OCI-M1 (cell line): Measurements from ENCODE around the gene POLR2M.

Experiments
- DNase-seq: peaks from one replicate; lab custom pipeline; 2025; lab: John Stamatoyannopoulos, UW

The POLR2M gene

DNA sequence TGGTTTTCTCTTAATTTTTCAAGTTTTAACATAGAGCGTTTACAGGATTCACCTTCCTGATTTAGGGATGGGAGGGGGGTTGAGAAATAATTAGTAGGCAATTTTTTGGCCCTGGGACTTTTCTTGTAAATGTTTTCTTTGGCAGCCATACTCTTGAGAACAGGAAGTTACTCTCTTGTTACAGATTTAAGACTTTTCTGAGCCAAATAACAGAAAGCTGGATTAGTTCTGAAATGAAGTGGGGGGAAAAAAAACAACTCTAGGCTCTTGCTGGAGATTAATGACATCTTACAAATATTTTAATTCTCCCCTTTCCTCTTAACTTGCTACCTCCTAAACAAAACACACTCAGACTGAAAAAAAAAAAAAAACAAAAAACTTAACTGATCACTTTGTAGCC, 13.8 kb upstream of the POLR2M start:
- no peak for DNase-seq

GRCh38 chr15:57694279-57694678, 12.2 kb upstream of the POLR2M start:
- no peak for DNase-seq

DNA sequence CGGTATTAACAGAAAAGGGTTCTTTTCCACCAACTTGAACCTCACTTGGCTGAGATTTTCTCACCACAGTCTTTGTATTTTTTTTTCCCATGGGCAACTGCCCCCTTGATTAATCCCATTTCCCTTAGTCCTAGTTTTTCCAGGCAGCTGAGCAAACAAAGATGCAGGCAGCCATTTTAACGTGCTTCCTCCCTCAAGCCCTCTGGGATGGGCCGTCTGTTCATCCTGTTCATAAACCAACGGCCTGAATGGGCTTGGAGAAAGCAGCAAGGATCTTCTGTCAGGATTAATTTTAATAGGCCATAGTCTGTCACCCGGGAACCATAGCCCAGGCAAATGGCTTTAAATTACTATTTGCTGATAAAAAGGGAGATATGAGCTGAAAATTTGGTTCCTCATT, 10.4 kb upstream of the POLR2M start:
- DNase-seq, result no peak

DNA sequence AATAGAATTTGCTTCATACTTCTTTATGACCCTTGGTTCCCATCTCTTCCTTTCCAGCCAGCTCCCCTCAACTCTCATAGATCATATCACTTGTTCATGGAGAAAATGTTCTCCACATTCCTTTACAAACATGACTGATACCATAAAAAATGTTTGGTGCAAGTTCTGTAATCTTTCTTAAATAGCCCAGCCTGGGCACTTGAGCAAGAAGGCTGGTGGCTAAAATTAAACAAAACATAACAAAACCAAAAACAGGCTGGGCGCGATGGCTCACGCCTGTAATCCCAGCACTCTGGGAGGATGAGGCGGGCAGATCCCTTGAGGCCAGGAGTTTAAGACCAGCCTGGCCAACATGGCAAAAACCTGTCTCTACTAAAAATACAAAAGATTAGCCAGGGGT, 8.9 kb upstream of the POLR2M start:
- no peak for DNase-seq

GRCh38 chr15:57698243-57698642, 8.3 kb upstream of the POLR2M start:
- no peak for DNase-seq

- DNase-seq, result no peak
These were observed 7.5 kb upstream of the POLR2M start for GRCh38 chr15:57698991-57699390.

- no peak for DNase-seq
These were observed 3.1 kb upstream of the POLR2M start for GRCh38 chr15:57703387-57703786.

DNA sequence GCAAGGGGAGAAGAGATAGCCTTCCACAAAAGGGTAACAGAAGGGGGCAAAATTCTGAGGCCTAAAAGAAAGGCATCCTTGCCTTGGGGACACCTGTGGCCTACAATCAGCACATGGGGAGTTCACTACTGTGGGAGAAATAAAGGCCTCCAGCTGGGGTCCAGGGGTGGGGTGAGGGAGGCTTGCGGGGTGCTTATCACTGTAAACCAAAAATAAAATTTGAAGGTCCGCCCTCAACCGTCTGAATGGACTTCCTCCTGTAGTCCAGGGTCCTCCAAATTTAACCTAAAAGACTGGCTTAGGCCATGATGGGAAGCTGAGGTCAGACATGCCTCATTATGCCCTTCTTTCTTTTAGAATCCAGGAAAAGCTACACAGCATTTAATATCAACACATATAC, 2.1 kb upstream of the POLR2M start:
- DNase-seq, result no peak

DNA sequence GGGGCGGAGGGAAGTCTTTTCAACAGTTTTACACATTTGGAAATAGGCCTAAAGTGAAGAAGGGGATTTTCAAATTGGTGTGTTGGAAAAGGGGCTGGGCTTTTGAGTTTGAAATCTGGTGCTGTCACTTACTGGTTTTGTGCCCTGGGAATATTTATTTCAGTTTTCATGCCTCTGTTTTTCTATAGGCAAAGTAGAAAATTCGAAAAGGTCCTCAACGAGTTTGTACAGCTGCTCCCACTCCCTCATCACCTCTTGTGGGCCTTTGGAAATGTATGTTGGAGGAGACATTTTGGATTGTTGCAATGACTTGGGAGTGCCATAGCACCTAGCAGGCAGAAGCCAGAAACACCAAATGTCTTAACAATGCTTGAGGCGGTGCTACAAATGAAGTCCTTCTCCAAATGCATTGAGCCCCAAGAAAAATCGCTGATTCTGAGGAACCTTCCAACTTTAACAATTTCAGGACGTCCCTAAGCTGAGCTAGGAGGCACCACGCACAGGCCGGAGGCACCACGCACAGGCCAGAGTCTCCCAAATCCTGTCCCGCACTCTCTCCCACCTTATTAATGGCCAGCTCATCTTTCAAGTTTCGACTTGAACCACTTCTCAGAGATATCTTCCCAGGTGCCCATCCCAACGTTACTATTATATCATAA, 639 bp upstream of the POLR2M start:
- DNase-seq, result no peak

GRCh38 chr15:57708047-57708446, 1.5 kb downstream of the POLR2M start:
- DNase-seq, result peak; percentile 30

GRCh38 chr15:57718309-57718708, 11.8 kb downstream of the POLR2M start:
- no peak for DNase-seq

DNA sequence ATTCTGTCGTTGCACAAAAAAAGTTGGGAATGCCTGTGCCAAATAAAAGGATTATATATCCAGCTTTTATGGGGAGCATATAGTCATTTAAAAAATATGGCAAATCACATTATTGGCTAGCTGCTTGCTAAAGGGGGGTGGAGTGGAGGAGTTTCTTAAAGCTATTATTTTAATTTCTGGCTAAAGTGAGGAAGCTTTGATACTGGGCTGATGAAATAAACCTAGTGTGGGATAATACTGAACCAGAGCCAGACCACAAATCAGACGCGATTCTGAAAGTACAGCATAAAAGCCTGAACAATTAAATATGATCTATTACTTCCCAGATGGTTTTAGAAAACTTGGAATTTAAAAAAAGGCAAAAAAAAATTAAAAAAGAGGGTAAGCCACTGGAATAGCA, 14.4 kb downstream of the POLR2M start:
- no peak for DNase-seq

- no peak for DNase-seq
These were observed 19.9 kb downstream of the POLR2M start for GRCh38 chr15:57726411-57726810.

DNA sequence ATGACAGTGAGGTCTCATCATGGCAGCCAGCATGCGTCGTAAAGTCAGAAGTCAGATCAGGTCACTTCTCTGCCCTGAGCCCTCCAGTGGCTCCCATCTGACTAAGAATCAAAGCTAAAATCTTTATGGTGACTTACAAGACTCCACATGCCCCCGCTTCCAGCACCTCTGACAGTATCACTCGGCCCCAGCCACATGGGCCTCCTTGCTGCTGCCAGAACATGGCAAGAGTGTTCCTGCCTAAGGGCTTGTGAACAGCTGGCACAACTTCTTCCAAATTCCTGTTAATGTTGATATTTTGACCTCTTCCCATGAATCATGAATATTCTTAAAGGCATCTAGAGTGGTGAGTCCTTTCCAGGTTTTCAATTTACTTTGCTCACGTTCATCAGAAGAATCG, 20.5 kb downstream of the POLR2M start:
- no peak for DNase-seq

DNA sequence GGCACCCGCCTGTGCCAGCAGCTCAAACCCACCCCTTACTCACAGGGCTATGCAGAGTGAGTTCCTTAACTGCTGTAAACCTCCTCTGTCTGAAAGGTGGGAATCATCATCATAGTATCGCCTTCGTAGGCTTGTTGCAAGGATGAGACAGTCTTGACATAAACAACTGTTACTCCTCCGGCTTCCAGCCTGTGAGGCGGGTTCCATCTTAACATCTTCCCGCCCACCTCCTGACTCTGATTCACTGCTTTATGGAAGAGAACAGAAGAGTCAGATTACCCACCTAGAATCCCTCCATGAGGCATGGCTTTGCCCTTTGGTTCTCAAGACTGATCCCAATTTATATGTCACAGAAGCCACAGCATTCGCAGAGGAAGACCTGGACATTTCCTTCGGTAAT, 21.9 kb downstream of the POLR2M start:
- no peak for DNase-seq

DNA sequence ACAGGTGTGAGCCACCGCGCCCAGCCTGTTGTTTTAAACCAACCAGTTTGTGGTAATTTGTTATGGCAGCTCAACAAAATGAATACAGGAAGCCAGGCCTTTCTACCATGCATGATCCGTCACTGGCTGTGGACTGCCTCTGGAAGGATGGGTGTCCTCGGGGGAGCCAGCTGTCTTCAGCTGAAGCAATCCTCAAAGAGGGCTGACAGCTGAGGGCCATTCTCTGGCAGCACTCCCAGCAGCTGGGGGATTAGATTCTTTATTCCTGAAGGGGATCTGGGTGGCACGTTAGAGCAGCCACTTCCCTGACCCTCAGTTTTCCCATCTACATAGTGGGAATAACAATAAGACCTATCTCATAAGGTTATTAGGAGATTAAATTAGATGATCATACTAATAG, 24.4 kb downstream of the POLR2M start:
- DNase-seq, result no peak

GRCh38 chr15:57731530-57732103, 25.1 kb downstream of the POLR2M start:
- no peak for DNase-seq

GRCh38 chr15:57732526-57733331, 26.2 kb downstream of the POLR2M start:
- DNase-seq, result peak; percentile 76

- DNase-seq, result no peak
These were observed 28.3 kb downstream of the POLR2M start for GRCh38 chr15:57734860-57735259.

DNA sequence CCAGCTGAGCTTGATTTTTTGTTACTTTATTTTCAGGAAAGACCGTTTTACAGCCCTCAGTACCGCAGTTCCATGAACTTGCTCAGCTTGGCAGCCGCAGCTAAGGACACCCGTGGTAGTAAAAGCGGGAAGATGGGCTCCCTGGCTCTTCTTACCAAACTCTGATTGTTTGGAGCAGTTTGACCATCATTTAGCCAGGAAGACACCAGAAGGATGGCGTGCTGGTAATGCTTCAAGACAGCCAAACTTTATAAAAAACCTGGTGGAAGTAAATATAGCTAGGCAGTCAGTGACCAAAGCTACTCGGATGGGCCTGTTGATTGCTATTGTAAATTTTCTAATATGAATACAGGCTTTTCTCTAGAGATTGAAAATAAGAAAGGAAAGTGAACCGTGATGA, 28.9 kb downstream of the POLR2M start:
- DNase-seq, result no peak

DNA sequence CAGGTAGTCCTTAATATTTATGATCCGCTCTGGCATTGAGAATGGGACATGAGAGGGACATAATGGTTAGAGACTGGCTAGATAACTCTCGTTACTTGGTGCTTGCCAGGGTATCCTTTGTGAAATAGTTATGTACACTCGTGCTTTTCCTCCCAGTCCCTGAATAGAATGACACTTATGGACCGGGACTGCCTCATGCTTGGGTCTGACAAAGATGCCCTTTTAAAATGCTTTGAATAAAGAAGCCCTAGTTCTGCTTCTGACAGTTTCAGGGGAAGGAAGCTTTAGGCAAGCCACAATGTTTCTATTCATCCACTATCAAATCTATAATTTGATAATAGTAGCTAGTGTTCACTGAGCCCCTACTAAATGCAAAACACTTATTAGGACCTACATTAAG, 29.4 kb downstream of the POLR2M start:
- no peak for DNase-seq

- no peak for DNase-seq
These were observed 30.1 kb downstream of the POLR2M start for GRCh38 chr15:57736591-57736990.

DNA sequence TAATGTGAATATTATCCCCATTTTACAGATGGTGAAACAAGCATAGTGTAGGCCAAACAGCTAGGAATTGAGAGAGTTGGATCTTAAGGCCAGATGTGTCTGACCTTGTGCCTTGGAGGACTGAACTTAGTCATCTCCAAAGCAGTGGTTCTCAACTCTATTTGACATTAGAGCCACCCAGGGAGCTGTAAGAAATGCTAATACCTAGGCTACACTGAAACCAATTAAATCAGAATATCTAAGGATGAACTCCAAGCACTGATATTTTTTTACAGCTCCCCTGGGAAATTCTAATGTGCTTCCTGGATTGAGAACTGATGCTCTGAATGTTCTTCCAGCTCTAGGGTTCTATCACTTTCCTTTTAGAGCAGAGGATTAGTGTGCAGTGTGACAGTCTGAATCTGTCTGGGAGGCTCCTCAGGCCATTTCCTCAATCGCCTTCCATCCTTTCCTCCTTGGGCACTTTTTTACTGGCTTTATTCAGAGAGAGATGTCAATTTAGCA, 32.3 kb downstream of the POLR2M start:
- DNase-seq, result no peak
